ENCODE data around the gene KLHDC2.

DNA sequence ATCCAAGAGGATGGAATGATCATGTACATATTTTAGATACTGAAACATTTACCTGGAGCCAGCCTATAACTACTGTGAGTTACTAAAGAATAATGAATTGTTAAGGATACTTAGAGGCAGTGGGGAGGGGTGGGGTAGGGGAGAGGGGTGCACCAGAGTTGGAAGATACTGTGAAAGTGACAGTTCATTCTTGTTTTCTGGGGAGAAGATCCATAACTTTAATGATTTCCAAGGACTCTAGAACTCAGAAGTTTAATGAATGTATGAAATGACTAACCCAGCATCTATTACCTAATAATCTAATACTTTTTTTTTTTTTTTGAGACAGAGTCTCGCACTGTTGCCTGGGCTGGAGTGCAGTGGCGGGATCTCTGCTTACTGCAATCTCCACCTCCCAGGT, 10.5 kb downstream of the KLHDC2 start:
- TF ChIP-seq, protein P1, sequence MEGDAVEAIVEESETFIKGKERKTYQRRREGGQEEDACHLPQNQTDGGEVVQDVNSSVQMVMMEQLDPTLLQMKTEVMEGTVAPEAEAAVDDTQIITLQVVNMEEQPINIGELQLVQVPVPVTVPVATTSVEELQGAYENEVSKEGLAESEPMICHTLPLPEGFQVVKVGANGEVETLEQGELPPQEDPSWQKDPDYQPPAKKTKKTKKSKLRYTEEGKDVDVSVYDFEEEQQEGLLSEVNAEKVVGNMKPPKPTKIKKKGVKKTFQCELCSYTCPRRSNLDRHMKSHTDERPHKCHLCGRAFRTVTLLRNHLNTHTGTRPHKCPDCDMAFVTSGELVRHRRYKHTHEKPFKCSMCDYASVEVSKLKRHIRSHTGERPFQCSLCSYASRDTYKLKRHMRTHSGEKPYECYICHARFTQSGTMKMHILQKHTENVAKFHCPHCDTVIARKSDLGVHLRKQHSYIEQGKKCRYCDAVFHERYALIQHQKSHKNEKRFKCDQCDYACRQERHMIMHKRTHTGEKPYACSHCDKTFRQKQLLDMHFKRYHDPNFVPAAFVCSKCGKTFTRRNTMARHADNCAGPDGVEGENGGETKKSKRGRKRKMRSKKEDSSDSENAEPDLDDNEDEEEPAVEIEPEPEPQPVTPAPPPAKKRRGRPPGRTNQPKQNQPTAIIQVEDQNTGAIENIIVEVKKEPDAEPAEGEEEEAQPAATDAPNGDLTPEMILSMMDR (conservative IDR thresholded peaks at IDR 0.05 in 1 of 2, IDR thresholded peaks at IDR 0.05 in 1 of 2; ENCODE audit: low read depth in 1 of 2, low read length in 2 of 2) = no peak
- TF ChIP-seq EZH2 (IDR thresholded peaks at IDR 0.05; ENCODE audit: low read length, missing control alignments) = no peak

Measured in fibroblast of lung (primary cell).